Measurements from ENCODE around the gene PEX11A.

Gene PEX11A

DNA sequence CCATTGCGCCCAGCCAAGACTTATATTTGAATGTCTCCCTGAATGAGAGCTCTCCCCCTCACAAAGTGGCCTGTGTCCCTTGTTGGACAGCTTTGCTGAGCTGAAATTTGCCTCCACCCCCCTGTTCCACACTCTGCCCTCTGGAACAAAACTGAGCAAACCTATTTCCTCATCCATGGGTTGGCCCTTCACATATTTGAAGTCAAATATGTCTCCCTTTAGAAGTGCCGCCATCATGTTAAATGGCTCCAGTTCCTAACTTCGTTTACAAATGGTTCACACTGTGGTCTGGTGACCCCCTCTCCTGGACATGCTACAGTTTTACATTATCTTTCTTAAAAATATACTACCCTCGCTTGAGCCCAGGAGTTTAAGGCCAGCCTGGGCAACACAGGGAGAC lies 16.0 kb downstream of the PEX11A start:
- no peak for DNase-seq

DNA sequence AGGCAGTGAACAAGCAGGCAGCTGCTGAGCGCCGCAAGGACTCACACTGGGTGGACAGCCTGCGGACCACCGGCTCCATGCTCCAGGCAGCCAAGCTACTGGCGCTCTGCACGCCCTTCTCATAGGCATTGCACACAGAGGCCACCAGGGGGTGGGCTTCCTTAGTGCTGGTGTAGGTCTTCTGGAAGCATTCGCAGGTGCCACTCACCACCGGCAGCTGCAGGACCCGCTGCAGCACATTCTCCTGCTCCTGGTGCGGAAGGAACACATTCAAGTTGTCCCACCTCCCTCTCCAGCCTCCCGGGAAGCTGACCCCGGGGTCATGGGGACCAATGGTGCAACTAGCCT lies 17.4 kb downstream of the PEX11A start:
- DNase-seq, result peak; percentile 61

DNA sequence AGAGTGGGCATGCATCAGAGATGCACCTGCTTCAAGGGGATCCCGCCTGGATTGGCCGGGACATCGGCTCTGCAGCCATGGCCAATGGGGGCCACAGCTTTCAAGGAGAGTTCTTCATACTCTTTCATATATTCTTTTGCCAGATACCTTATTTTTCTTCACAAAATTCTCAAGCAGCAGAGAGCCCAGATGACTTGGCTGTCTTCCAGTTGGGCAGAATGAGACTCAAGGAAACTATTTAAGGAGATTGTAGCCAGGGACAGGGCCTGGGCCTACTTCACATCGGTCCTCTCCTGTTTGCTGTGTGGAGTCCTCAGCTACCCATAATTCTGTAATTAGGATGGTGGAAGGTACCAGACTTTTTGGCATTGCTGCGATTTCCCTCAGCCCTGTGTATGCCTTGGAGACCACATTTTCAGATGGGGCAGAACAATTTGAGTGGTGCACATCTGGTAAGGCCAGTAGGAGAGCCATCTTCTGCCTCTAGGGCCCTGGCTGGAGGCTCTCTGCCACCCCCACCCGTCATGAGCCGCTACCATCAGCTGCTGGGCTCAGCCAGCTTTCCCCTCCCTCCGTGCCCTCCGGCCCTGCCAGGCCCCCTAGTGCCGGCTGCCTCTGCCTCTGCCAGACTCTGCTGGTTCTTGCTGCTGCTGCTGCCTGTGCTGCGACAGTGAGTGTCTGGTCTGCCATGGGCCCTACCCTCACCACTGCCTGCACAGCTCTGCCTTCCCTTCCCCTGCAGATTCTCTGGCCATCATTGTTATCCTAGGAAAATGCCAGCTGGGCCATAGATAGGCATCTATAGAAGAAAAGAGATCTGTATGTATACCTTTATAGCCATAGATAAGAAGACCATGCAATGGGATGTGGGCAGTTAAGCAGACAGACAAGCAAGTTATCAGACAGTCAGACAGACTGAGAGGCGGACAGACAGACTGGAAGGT lies 18.1 kb downstream of the PEX11A start:
- no peak for DNase-seq

DNA sequence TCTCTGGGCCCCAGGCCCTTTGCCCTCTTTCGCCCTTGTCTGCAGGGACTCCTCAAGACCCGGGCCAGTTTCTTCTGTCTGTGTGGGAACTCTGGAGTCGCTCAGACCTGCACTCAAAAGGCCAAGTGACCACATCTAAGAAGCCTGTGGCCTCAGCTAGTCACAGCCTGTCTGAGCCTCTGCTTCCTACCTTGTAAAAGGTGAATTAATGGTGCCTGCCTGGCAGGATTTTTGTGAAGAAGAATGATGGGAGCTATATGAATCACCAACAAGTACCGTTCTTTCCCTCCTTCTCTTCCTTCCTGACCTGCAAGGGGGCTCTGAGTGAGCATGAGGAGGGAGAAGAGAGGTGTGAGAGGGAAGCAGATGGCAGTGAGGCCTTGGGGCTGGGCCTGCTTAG lies 18.9 kb downstream of the PEX11A start:
- no peak for DNase-seq

DNA sequence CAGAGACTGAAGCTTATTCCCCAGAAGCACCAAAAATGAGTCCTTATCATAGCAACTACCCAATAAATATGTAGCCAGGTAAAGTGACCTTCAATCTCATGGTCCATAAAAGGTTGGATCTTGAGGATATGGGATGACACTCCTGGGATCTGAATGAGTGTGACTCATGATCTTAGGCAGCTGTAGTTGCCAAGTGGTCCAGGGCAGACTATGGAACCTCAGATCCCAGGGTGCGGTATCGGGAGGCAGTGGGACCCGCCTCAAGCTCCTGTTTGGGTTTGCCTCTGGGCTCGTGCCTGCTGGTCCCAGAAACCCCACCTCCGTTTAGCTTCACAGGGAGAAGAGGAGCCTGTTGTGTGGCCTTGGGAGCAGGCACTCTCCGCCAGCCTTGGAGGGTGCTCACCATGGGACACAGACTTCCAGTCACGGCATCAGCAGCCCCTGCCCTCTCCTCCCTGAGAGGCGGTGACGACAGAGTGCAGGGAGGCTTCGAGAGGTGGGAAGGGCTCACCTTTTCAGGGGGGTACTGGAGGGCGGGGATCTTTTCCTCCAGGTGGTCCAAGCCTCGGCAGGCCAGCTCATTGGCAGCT lies 19.5 kb downstream of the PEX11A start:
- DNase-seq, result no peak

DNA sequence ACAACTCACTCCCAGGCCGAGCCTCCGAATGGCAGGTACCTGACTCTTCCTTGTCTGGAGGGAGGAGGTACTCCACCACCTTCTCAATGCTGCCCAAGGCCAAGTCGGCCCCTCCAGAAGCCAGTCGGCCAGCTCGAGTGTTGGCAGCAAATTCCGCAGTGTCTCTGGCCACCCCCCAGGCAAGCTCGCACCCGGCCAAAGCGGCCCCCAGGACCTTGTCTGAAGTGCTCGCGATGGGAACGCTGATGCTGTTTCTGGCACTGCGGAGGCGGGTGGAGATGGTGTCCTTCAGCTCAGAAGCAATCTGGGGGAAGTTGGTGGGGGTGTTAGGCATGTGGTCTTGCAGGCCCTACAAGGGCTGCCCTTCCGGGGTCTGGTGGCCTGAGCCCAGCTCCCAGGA lies 20.6 kb downstream of the PEX11A start:
- no peak for DNase-seq

DNA sequence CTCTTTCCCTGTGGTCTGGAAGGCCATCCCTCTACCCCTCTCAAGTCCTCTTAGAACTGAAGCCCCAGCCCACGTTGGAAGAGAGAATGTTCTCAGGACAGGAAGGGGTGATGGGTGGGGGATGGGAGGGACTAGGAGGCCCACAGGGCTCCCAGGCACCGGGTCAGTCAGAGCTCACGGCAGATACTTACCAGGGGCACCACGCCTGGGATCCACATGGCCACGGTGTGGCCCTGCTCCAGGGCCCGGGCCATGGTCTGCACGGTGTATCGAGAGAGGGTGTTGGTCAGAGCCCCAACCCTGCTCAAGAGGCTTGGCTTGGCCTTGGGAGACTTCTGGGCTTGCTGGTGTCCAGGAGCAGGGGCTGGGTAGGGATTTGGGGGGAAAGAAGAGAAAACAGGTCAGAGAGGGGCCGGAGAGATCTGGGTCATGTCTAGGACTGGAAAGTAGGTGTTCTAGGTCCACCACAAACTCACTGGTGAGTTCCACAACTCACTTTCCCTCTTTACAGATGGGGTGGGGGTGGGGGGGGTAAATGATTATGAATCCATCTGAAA lies 21.2 kb downstream of the PEX11A start:
- DNase-seq, result no peak

DNA sequence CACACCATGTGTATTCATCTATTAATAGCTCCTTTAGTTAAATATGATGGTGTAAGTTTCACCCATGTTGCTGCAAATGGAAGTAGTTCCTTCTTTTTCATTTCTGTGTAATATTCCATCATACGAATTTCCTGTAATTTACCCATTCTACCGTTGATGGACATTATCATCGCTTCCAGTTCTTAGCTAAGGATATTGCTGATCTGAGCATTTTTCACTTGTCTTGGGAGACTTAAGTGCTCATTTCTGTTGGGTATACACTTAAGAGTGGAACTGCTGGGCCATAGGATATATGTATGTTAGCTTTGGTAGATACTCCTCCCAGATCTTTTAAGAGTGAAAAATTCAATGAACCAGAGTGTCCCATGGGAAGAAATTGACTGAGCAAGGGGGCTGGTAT lies 22.4 kb downstream of the PEX11A start:
- DNase-seq, result no peak

DNA sequence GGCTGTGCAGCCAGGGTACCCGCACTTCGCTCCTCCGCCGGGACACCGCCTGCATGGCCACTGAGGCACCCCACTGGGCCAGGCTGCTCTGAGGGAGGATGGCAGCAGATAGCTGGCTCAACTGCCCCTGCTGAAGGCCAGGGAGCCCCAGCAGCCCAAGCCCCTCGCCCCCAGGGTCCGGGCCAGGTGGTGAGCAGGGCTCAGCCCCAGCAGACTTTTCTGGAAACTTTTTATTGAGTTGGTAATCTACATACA lies 22.9 kb downstream of the PEX11A start:
- no peak for DNase-seq

DNA sequence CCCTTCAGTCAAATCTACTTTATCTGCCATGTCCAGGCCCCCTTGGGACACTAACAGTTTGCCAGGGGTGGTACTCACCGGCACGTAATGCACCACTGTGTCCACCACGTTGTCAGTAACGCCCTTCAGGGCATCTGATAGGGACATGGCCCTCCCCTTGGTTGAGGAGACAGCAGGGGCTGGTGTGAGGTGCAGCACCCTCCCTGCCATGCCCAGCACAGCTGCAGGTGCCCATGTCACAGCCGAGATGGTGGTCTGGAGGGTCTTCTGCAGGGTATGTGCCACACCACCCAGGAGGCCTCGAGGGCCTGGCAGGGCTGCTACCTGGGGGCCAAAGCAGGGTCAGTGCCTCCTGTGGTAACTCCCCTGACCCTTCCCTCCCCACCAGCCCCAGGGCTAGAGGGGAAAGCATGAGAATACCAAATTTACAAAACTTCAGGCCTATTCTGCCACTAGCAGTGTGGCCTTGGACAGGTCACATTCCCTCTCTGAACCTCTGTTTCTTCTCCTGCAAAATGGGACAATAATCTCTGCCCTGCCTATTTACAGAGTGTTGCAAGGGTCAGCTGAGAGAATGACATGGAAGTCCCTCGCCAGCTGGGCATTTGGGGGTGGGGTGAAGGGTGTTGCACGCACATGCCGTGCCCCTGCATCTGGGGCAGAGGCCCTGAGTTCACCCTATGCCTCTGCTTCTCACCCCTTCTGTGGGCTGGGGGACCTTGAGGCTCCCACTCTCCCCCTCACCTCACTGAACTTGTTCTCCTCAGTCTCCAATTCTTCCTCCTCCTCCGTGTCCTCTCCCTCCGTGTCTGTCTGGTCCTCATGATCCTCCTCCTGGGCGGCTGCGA lies 23.5 kb downstream of the PEX11A start:
- DNase-seq, result no peak

DNA sequence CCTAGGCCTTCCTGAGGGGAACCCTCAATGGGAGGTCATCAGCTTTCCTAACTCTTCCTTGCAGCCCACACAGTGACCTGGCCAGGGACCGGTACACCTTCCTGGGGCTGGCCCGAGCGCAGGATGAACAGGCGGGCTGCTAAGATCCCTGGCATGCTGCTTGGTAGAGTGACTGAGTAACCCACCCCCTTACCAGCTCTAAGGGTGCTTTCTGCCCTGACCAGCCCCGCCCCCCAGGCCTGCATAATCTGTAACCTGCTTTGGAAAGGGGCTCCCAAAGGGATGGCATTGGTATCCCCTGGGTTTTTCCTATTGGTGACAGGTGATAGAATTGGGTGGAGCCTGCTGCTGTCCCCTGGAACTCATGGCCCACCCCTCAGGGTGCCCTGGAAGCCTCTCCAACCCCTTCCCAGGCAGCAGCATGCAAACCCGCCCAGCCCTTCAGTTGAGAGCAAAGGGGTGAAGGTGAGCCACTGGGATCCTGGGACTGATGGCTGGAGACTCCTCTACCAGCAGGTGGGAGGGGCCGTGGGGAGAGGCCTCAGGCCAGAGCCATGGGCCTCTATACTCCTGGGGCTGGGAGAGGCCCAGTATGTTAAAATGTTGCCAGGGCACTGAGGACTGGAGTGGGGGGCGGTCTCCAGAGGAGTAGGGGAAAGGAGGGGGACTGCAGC lies 24.2 kb downstream of the PEX11A start:
- no peak for DNase-seq

DNA sequence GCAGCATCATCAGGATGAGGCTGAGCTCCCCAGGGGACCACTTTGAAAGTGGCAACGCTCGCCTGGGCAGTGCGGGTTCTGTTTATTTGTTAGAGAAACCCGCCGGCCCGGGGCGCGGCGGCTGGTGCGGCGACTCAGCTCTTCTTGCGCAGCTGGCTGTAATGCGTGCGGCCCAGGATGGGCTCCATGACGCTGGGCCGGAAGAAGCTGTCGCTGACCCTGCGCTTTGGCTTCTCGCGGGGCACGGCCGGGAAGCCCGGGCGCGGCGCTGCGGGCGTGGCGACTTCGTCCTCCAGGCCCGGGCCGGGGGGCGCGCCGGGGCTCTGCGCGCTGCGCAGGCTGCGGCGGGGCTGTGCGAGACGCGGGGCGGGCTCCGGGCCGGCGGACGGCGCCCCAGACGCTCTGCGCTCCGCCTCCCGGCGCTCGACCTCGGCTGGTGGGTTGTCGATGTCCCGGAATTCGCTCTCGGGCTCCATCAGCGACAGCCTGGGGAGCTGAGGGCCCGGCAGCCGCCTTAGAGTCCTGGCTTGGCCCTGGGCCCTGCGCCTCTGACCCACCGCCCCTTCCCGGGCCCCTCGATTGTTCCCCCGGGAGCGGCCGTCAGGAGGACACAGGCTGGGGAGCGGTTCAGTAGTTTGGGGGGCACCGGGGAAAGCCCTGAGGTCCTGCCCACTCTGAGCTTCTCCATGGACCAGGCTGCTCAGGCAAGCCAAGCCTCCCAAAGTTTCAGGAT lies 24.9 kb downstream of the PEX11A start:
- DNase-seq, result peak; percentile 63

DNA sequence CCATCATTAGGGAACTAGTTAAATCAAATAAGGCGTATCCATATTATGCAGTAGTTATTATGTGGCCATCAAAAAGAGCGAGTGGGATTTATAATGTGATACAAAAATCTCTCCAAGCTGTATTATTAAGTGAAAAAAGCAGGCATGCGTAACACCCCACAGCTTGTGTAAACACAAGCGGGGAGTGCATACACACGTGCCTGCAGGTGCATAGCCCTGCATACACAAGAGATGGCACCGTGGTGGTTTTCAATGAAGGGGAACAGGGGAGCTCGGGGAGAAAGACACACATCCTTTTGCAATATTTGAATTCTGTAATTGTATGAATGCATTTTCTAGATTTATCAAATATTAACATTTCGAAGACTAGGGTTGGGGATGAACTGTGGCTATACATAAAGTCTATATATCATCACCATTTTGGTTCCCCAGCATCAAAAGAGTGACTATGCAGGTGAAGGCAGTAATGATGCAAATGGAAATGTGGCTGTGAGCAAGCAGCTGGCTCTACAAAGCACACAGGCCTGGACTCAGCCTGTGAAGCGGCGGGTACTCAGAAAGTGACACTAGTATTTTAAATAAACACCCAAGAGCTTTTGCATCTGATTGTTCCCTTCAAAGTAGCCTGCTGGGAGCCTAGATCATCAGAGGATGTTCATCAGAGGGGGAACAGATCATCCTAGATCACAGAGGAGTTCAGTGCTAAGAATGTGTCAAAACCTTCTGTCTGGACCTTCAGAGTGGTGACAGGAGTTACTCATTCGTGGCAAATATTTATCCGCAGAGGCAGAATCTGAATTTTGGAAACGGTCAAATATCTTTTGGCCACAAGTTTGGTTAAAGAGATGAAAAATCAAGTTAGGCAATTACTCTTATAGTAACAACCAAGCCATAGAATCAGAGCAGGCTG lies 25.9 kb downstream of the PEX11A start:
- no peak for DNase-seq

DNA sequence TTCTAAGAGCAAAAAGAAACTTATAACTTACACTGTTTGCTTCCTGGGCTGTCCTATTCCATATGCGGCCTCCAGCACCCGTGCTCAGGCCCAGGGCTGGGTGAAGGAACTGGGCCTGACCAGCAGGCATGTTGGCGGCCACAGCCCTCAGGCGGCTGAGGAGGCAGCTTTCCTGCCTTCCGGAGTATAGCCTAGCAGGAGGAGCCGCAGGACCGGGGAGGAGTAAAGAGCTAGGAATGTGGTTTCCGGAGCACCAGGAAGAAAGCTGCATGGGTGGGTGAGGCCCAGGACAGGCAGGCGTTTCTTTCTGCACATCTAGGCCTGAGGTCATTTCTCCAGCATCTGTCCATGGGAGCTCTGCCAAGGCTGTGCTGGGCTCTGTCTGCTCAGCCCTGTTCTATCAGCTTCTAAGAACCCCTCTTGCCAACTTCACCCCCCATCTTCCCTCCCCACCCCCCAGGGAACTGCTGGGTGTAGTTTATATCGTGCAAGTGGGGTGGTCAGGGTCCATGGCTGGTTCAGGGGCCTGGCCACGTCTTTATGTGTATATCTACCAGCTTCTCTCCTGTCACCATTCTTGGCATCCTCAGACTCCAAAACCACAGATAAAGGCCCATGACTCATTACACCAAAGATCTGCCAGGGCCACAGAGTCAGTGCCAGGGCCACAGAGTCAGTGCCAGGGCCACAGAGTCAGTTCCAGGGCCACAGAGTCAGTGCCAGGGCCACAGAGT lies 27.5 kb downstream of the PEX11A start:
- DNase-seq, result no peak

DNA sequence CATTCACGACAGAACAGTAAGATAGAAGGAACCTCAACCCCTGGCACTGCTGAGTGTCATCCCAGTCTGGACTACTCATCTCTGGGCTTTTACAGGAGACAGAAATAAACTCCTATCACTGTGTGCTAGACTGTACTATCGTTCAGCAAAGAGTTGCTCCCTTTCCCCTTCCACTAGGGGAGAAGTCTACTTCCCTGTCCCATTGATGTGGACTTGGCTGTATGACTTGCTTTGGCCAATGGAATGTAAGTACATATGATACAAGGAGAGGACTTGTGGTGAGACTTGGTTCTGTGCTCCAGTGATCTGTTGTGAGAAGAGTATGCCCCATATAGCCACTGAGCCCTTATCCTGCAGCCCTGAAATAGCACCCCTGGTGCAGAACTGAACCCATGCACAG lies 30.0 kb downstream of the PEX11A start:
- peak; percentile 33 for DNase-seq

DNA sequence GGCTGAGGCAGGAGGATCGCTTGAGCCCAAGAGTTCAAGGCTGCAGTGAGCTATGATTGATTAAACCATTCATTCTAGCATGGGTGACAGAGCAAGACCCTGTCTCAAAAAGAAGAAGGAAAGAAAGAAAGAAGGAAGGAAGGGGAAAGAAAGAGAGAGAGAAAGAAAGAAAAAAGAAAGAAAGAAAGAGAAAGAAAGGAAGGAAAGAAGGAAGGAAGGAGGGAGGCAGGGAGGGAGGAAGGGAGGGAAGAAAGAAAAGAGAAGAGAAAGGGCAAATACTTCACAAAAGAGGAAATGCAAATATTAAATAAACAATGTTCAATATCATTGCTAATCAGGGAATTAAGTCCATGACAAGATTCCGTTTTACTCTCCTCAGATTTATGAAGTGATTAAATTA lies 31.3 kb downstream of the PEX11A start:
- no peak for DNase-seq

DNA sequence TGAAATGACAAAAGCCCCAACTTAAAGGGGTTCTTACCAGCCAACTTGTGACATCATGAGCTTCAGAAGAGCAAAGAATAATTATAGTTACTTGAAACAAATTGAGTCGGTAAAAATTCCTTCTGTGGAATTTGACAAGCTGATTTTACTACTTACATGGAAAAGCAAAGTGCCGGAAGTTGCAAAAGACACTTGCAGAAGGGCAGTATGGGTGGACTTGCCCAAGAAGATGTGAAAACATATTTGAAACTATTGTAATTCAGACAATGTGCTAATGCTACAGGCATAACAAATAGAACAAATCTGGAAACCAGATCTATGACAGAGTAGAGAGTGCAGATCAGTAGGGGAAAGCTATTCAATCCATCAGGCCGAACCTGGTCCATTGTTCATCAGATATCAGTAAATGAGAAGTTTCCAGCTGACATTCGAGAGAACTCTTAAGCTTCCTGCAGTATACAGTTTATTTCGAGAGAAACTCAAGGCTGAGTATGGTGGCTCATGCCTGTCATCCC lies 32.8 kb downstream of the PEX11A start:
- DNase-seq, result no peak

DNA sequence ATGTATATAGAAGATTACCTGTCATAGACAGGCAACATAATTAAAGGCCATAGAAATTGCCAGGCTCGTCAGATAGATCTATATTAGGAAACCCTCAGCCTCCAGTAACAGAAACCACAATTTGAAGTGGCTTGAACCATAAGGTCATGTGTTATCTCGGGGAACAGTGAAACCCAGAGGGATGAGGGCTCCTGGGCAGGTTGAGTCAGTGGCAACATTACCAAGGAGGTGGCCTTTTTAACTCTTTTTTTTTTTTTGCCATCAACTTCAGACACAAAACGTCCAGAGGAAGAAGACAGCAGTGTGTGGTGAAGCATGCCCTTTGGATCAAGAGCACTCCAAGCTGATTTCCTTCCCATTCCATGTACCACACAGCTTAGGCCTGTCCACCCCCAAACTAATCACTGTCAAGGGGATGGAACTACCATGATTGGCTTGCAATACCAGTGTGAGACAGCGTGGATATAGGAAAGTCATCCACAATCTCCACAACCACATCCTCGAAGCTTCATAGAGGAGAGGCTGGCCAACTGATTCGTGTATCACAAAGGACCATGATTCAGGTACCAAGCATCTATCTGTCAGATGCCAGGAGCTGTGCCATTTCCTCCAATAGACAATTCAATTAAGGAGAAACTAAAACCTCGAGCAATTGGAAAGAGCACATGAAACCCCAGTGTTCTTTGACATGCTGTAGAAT lies 34.3 kb downstream of the PEX11A start:
- DNase-seq, result peak; percentile 33
